Measurements from ENCODE around the gene CDYL.

Gene CDYL

GRCh38 chr6:4885341-4885933 is 109.2 kb downstream of the CDYL start:
- TF ChIP-seq CTCF (IDR thresholded peaks at IDR 0.05; ENCODE audit: low read depth, low read length), result no peak
- no peak for TF ChIP-seq EZH2phosphoT487 (IDR thresholded peaks at IDR 0.05; ENCODE audit: low read depth)
- Histone ChIP-seq H3K36me3 (replicated peaks; ENCODE audit: low read depth, low read length) (peaks cover 6% of the 10 kb centered on the region), H4K20me1 (ENCODE audit: insufficient read depth, low read length) (peaks cover 38% of the 10 kb centered on the region), H2AFZ (ENCODE audit: low read depth, low read length) (no peak overlapping the region), H3K4me2 (ENCODE audit: low read length) (peak overlapping the region; percentile 88), H3K4me3 (ENCODE audit: low read length) (peak overlapping the region; percentile 56), H3K27me3 (ENCODE audit: low read depth, low read length) (no peaks in the 10 kb centered on the region), H3K4me1 (ENCODE audit: low read length) (peaks cover 60% of the 10 kb centered on the region), H3K9ac (ENCODE audit: low read length) (peak overlapping the region; percentile 36; the same call in 1 of the 2 replicates), H3K27ac (ENCODE audit: low read length) (peak overlapping the region; percentile 79), H3K79me2 (ENCODE audit: low read length) (peaks cover 94% of the 10 kb centered on the region), H3K9me3 (ENCODE audit: insufficient read depth, low read length) (no peaks in the 10 kb centered on the region)

- H4K20me1 ChIP-seq (ENCODE audit: insufficient read depth, low read length), result peaks cover 29% of the 10 kb centered on the region
- H3K9me3 ChIP-seq (ENCODE audit: insufficient read depth, low read length), result no peaks in the 10 kb centered on the region
- H3K4me3 ChIP-seq (ENCODE audit: low read length), result no peak overlapping the region
- no peak overlapping the region for H3K9ac ChIP-seq (ENCODE audit: low read length)
- peaks cover 69% of the 10 kb centered on the region for H3K79me2 ChIP-seq (ENCODE audit: low read length)
- TF ChIP-seq CTCF (IDR thresholded peaks at IDR 0.05; ENCODE audit: low read depth, low read length) (no peak), EZH2phosphoT487 (IDR thresholded peaks at IDR 0.05; ENCODE audit: low read depth) (no peak)
- H2AFZ ChIP-seq (ENCODE audit: low read depth, low read length), result no peak overlapping the region
- H3K4me2 ChIP-seq (ENCODE audit: low read length), result no peak overlapping the region
- no peak overlapping the region for H3K27ac ChIP-seq (ENCODE audit: low read length)
- peaks cover 2% of the 10 kb centered on the region for H3K36me3 ChIP-seq (replicated peaks; ENCODE audit: low read depth, low read length)
- H3K27me3 ChIP-seq (ENCODE audit: low read depth, low read length), result no peaks in the 10 kb centered on the region
- H3K4me1 ChIP-seq (ENCODE audit: low read length), result peaks cover 27% of the 10 kb centered on the region
Measured at GRCh38 chr6:4888841-4889240, 112.6 kb downstream of the CDYL start.

DNA sequence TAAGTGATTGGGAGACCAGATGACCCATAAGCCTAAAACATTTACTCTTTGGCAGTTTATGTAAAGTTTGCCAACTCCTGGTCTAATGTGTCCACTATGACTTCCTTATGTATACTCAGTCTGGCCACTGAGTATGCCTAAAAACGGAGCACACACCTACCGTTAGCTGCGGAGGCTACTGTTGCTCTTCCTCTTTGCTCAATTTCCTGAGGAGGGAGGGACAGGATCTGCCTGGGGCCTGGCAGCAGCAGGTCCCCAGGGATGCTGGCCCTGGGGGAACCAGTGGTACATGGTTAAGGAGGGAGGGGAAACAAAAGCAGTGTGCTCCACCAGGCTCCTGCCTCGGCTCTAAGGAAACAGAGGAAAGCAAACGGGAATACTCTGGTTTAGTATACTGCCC is 113.5 kb downstream of the CDYL start:
- no peak for TF ChIP-seq CTCF (IDR thresholded peaks at IDR 0.05; ENCODE audit: low read depth, low read length)
- TF ChIP-seq EZH2phosphoT487 (IDR thresholded peaks at IDR 0.05; ENCODE audit: low read depth), result no peak
- Histone ChIP-seq H3K4me1 (ENCODE audit: low read length) (peaks cover 18% of the 10 kb centered on the region), H3K9ac (ENCODE audit: low read length) (no peak overlapping the region), H4K20me1 (ENCODE audit: insufficient read depth, low read length) (peaks cover 21% of the 10 kb centered on the region), H3K4me3 (ENCODE audit: low read length) (no peak overlapping the region), H3K79me2 (ENCODE audit: low read length) (peaks cover 60% of the 10 kb centered on the region), H3K4me2 (ENCODE audit: low read length) (no peak overlapping the region), H3K27me3 (ENCODE audit: low read depth, low read length) (no peaks in the 10 kb centered on the region), H2AFZ (ENCODE audit: low read depth, low read length) (no peak overlapping the region), H3K36me3 (replicated peaks; ENCODE audit: low read depth, low read length) (peaks cover 4% of the 10 kb centered on the region), H3K9me3 (ENCODE audit: insufficient read depth, low read length) (no peaks in the 10 kb centered on the region), H3K27ac (ENCODE audit: low read length) (no peak overlapping the region)

- peaks cover 4% of the 10 kb centered on the region for H3K36me3 ChIP-seq (replicated peaks; ENCODE audit: low read depth, low read length)
Measured at GRCh38 chr6:4890191-4890590, 114.0 kb downstream of the CDYL start.

More at GRCh38 chr6:4890191-4890590, 114.0 kb downstream of the CDYL start:
- Histone ChIP-seq H3K27me3 (ENCODE audit: low read depth, low read length) (no peaks in the 10 kb centered on the region), H3K4me2 (ENCODE audit: low read length) (no peak overlapping the region), H3K9ac (ENCODE audit: low read length) (no peak overlapping the region), H3K9me3 (ENCODE audit: insufficient read depth, low read length) (no peaks in the 10 kb centered on the region), H4K20me1 (ENCODE audit: insufficient read depth, low read length) (peaks cover 19% of the 10 kb centered on the region), H3K4me3 (ENCODE audit: low read length) (no peak overlapping the region), H3K27ac (ENCODE audit: low read length) (no peak overlapping the region), H2AFZ (ENCODE audit: low read depth, low read length) (no peak overlapping the region), H3K79me2 (ENCODE audit: low read length) (peaks cover 56% of the 10 kb centered on the region), H3K4me1 (ENCODE audit: low read length) (peaks cover 13% of the 10 kb centered on the region)
- no peak for TF ChIP-seq EZH2phosphoT487 (IDR thresholded peaks at IDR 0.05; ENCODE audit: low read depth)
- TF ChIP-seq CTCF (IDR thresholded peaks at IDR 0.05; ENCODE audit: low read depth, low read length), result no peak

Data from OCI-LY3 (cell line).